H9 (cell line): Measurements from ENCODE around the gene CACHD1. TPM values are rescaled to one million over a fixed set of nuclear protein-coding genes. Genes with fewer than 3 reads are reported as not detected.
A peak's percentile ranks its signal among the peaks of the same experiment; 100 is the strongest.

ENCODE experiments used
- DNase-seq: peaks from one replicate; pipeline ENCODE4 v3.0.0-alpha.2; 2017
- H2AFZ ChIP-seq: one replicate; pipeline ENCODE4 v1.6.1; 2013; ENCODE audit warnings: mild to moderate bottlenecking, low read length, control low read depth, moderate library complexity
- H2AK5ac ChIP-seq: 2 replicates; pipeline ENCODE4 v1.6.1; 2013; ENCODE audit warnings: low read length, control low read depth, mixed read lengths; ENCODE audit not compliant: insufficient read length
- H2BK120ac ChIP-seq: one replicate; pipeline ENCODE4 v1.6.1; 2013; ENCODE audit warnings: low read depth, mild to moderate bottlenecking, low read length, control low read depth, inconsistent platforms; ENCODE audit not compliant: poor library complexity, severe bottlenecking
- H2BK12ac ChIP-seq: 2 replicates; pipeline ENCODE4 v1.6.1; 2013; ENCODE audit warnings: low read length, control low read depth, mixed read lengths, low read depth; ENCODE audit not compliant: insufficient read length
- H2BK15ac ChIP-seq: 2 replicates; pipeline ENCODE4 v1.6.1; 2013; ENCODE audit warnings: low read depth, low read length, control low read depth
- H2BK20ac ChIP-seq: one replicate; pipeline ENCODE4 v1.6.1; 2013; ENCODE audit warnings: low read depth, mild to moderate bottlenecking, low read length, control low read depth, inconsistent platforms; ENCODE audit not compliant: poor library complexity, severe bottlenecking
- H2BK5ac ChIP-seq: 2 replicates; pipeline ENCODE4 v1.6.1; 2013; ENCODE audit warnings: low read length, control low read depth, mixed read lengths; ENCODE audit not compliant: insufficient read length
- H3K14ac ChIP-seq: 2 replicates; pipeline ENCODE4 v1.6.1; 2013; ENCODE audit warnings: low read length, control low read depth; ENCODE audit not compliant: insufficient read depth
- H3K18ac ChIP-seq: 2 replicates; pipeline ENCODE4 v1.6.1; 2013; ENCODE audit warnings: low read depth, mild to moderate bottlenecking, mixed read lengths, low read length, control low read depth; ENCODE audit not compliant: insufficient read length
- H3K23ac ChIP-seq: 2 replicates; pipeline ENCODE4 v1.6.1; 2013; ENCODE audit warnings: low read length, control low read depth, mixed read lengths, low read depth; ENCODE audit not compliant: insufficient read length
- H3K23me2 ChIP-seq: 2 replicates; pipeline ENCODE4 v1.6.1; 2013; ENCODE audit warnings: low read depth, mild to moderate bottlenecking, mixed read lengths, low read length, control low read depth; ENCODE audit not compliant: insufficient read length, poor library complexity, severe bottlenecking
- H3K27ac ChIP-seq: 2 replicates; pipeline ENCODE4 v1.5.1; 2013; ENCODE audit warnings: low read length, control low read depth, mixed read lengths, low read depth; ENCODE audit not compliant: insufficient read length
- H3K27me3 ChIP-seq: 2 replicates; pipeline ENCODE4 v1.6.1; 2013; ENCODE audit warnings: low read length, control low read depth, inconsistent platforms; ENCODE audit not compliant: insufficient read depth
- H3K4ac ChIP-seq: 2 replicates; pipeline ENCODE4 v1.6.1; 2013; ENCODE audit warnings: low read depth, mild to moderate bottlenecking, control low read depth, inconsistent platforms, low read length, moderate library complexity
- H3K4me1 ChIP-seq: 2 replicates; pipeline ENCODE4 v1.6.1; 2013; ENCODE audit warnings: low read length, control low read depth, inconsistent platforms; ENCODE audit not compliant: insufficient read depth
- H3K4me2 ChIP-seq: 2 replicates; pipeline ENCODE4 v1.6.1; 2013; ENCODE audit warnings: low read length, control low read depth, mixed read lengths; ENCODE audit not compliant: insufficient read length, insufficient read depth
- H3K56ac ChIP-seq: 2 replicates; pipeline ENCODE4 v1.6.1; 2013; ENCODE audit warnings: low read depth, mild to moderate bottlenecking, mixed read lengths, low read length, control low read depth; ENCODE audit not compliant: insufficient read length
- H3K79me1 ChIP-seq: 2 replicates; pipeline ENCODE4 v1.6.1; 2013; ENCODE audit warnings: low read depth, mild to moderate bottlenecking, moderate library complexity, low read length, control low read depth, inconsistent platforms; ENCODE audit not compliant: insufficient read depth, poor library complexity, severe bottlenecking
- H3K79me2 ChIP-seq: 2 replicates; pipeline ENCODE4 v1.6.1; 2013; ENCODE audit warnings: low read length, control low read depth, inconsistent platforms; ENCODE audit not compliant: insufficient read depth
- H3K9ac ChIP-seq: 2 replicates; pipeline ENCODE4 v1.6.1; 2013; ENCODE audit warnings: low read length, control low read depth, mixed read lengths; ENCODE audit not compliant: insufficient read length; ENCODE audit errors: extremely low read depth
- H3K9me3 ChIP-seq: one replicate; pipeline ENCODE4 v1.6.1; 2013; ENCODE audit warnings: low read depth, low read length, inconsistent platforms; ENCODE audit not compliant: control insufficient read depth
- H3T11ph ChIP-seq: one replicate; pipeline ENCODE4 v1.6.1; 2013; ENCODE audit warnings: mild to moderate bottlenecking, low read length, control low read depth, inconsistent platforms
- H4K20me1 ChIP-seq: one replicate; pipeline ENCODE4 v1.6.1; 2013; ENCODE audit not compliant: control insufficient read depth, insufficient read length, insufficient read depth
- H4K5ac ChIP-seq: 2 replicates; pipeline ENCODE4 v1.6.1; 2013; ENCODE audit warnings: low read depth, mild to moderate bottlenecking, mixed read lengths, low read length, control low read depth; ENCODE audit not compliant: insufficient read length
- H4K8ac ChIP-seq: replicated peaks from 2 replicates; pipeline ENCODE4 v1.6.1; 2013; ENCODE audit warnings: low read length, control low read depth, mixed read lengths, low read depth; ENCODE audit not compliant: insufficient read length
- H4K91ac ChIP-seq: 2 replicates; pipeline ENCODE4 v1.6.1; 2013; ENCODE audit warnings: low read depth, mild to moderate bottlenecking, moderate library complexity, mixed read lengths, low read length, control low read depth; ENCODE audit not compliant: insufficient read length
- H3K27ac Mint-ChIP-seq, 3 experiments: 2 replicates in 2 of 3; 3 replicates in 1 of 3; pipeline ENCODE4 v1.8.0; 2020 to 2021; ENCODE audit warnings: mixed read lengths in 3 of 3, mild to moderate bottlenecking in 1 of 3, moderate library complexity in 1 of 3
- H3K27me3 Mint-ChIP-seq: 2 replicates; pipeline ENCODE4 v1.8.0; 2021; ENCODE audit warnings: low read depth, mild to moderate bottlenecking, moderate library complexity, mixed read lengths
- H3K36me3 Mint-ChIP-seq, 3 experiments: 2 replicates in 2 of 3; 3 replicates in 1 of 3; pipeline ENCODE4 v1.8.0; 2020 to 2021; ENCODE audit warnings: low read depth in 3 of 3, mixed read lengths in 3 of 3; ENCODE audit not compliant: insufficient read depth in 1 of 3
- H3K4me1 Mint-ChIP-seq, 2 experiments: 2 replicates each; pipeline ENCODE4 v1.8.0; 2020; ENCODE audit warnings: mixed read lengths in 2 of 2
- H3K4me3 Mint-ChIP-seq, 2 experiments: 2 replicates in 1 of 2; 3 replicates in 1 of 2; pipeline ENCODE4 v1.8.0; 2020 to 2021; ENCODE audit warnings: mild to moderate bottlenecking in 2 of 2, mixed read lengths in 2 of 2, moderate library complexity in 1 of 2
- H3K9me3 Mint-ChIP-seq, 2 experiments: 2 replicates in 1 of 2; 3 replicates in 1 of 2; pipeline ENCODE4 v1.8.0; 2020; ENCODE audit warnings: mild to moderate bottlenecking in 2 of 2, mixed read lengths in 2 of 2, moderate library complexity in 1 of 2
- WGBS: extraction: QIAGEN DNeasy Blood & Tissue Kit; methylation state at CpG from one replicate; pipeline ENCODE4 v1.1.7; 2013; ENCODE audit warnings: missing lambda C conversion rate, low lambda C conversion rate, mixed read lengths; ENCODE audit not compliant: insufficient read length; ENCODE audit errors: extremely low coverage; 5-methylcytosine and 5-hydroxymethylcytosine counted together
- total RNA-seq: library from RNA; stranded (reverse); gene quantifications from 2 replicates; pipeline ENCODE4 v1.2.1, GENCODE V29; 2021
- TF ChIP-seq, protein P1 (sequence below): fragments of 200-600 bp; sonication (generic); conservative IDR thresholded peaks from 3 replicates; pipeline ENCODE4 v1.8.0; 2021; ENCODE audit warnings: antibody characterized with exemption, mild to moderate bottlenecking

CACHD1 gene
- total RNA-seq, 1 experiment from 2014 or later: 94.2 TPM

DNA sequence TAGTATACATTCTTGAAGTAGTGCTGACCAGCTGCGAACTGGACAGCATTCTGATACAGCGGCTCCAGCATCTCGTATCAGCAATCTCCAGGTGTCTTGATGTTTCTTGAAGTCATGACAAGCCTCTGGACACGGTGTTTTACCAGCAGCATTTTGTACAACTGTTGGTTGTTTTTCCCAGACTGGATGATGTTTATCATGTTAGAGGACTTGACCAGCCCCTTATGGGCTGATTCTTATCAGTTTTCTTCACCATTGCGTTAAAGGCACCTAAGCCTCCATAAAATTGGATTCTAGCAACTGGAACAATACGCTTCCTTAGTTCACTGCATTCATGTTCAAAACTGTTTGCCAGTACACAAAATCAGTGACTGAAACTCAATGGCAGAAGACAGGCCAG, 29.1 kb downstream of the CACHD1 start:
- Histone ChIP-seq H3T11ph (no peak overlapping the region), H3K56ac (no peak overlapping the region), H4K8ac (no peak overlapping the region), H3K23ac (no peak overlapping the region), H3K27me3 (no peaks in the 10 kb centered on the region; the same call in 1 of the 2 replicates), H4K5ac (no peak overlapping the region), H3K9me3 (no peaks in the 10 kb centered on the region), H3K23me2 (peaks cover 3% of the 10 kb centered on the region), H3K79me1 (peaks cover 8% of the 10 kb centered on the region), H3K27ac (no peak overlapping the region), H3K18ac (no peak overlapping the region), H3K79me2 (peaks cover 10% of the 10 kb centered on the region), H2BK20ac (no peak overlapping the region), H3K9ac (no peak overlapping the region), H3K4me2 (no peak overlapping the region), H3K14ac (no peak overlapping the region), H2AK5ac (no peak overlapping the region), H2BK5ac (no peak overlapping the region), H3K4ac (no peak overlapping the region), H2AFZ (no peak overlapping the region), H3K4me1 (peaks cover 23% of the 10 kb centered on the region; the same call in 1 of the 2 replicates), H2BK15ac (no peak overlapping the region; the same call in 1 of the 2 replicates), H2BK12ac (no peak overlapping the region), H4K20me1 (no peaks in the 10 kb centered on the region), H4K91ac (no peak overlapping the region), H2BK120ac (no peak overlapping the region)
- H3K4me3 Mint-ChIP-seq: peak overlapping the region in 1 of 2 experiments; percentile 28; a peak in 1 of 5 replicates
- no peak overlapping the region for H3K27ac Mint-ChIP-seq
- H3K36me3 Mint-ChIP-seq: peaks cover 0 to 33% (median 30%) of the 10 kb centered on the region in 3 experiments; a peak in 5 of 7 replicates
- H3K9me3 Mint-ChIP-seq: no peaks in the 10 kb centered on the region
- H3K4me1 Mint-ChIP-seq: peaks cover 89 to 95% of the 10 kb centered on the region in 2 experiments
- no peak for DNase-seq
- no peaks in the 10 kb centered on the region for H3K27me3 Mint-ChIP-seq
- TF ChIP-seq, protein P1, sequence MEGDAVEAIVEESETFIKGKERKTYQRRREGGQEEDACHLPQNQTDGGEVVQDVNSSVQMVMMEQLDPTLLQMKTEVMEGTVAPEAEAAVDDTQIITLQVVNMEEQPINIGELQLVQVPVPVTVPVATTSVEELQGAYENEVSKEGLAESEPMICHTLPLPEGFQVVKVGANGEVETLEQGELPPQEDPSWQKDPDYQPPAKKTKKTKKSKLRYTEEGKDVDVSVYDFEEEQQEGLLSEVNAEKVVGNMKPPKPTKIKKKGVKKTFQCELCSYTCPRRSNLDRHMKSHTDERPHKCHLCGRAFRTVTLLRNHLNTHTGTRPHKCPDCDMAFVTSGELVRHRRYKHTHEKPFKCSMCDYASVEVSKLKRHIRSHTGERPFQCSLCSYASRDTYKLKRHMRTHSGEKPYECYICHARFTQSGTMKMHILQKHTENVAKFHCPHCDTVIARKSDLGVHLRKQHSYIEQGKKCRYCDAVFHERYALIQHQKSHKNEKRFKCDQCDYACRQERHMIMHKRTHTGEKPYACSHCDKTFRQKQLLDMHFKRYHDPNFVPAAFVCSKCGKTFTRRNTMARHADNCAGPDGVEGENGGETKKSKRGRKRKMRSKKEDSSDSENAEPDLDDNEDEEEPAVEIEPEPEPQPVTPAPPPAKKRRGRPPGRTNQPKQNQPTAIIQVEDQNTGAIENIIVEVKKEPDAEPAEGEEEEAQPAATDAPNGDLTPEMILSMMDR: no peak
- WGBS: no CpG with 5 or more reads among the region's 6 CpGs
